Mammary epithelial cell (primary cell): ENCODE results near the gene MRPS34.

Experiments used
- EZH2 ChIP-seq: IDR thresholded peaks from 2 replicates; pipeline ENCODE4 v1.6.1; 2012; ENCODE audit warnings: low read length, inconsistent platforms, borderline replicate concordance
- TF ChIP-seq, protein P1 (sequence below), 2 donors: IDR thresholded peaks in 1 of 2; conservative IDR thresholded peaks in 1 of 2; 2 replicates each; pipeline ENCODE4 v1.5.1; 2011 to 2012; ENCODE audit warnings: inconsistent platforms in 2 of 2, low read length in 2 of 2, mild to moderate bottlenecking in 2 of 2, control low read depth in 1 of 2, low read depth in 1 of 2; ENCODE audit not compliant: insufficient read depth in 1 of 2; ENCODE audit errors: extremely low read depth in 1 of 2

GRCh38 chr16:1723450-1724147 is 49.3 kb downstream of the MRPS34 start:
- TF ChIP-seq, protein P1, sequence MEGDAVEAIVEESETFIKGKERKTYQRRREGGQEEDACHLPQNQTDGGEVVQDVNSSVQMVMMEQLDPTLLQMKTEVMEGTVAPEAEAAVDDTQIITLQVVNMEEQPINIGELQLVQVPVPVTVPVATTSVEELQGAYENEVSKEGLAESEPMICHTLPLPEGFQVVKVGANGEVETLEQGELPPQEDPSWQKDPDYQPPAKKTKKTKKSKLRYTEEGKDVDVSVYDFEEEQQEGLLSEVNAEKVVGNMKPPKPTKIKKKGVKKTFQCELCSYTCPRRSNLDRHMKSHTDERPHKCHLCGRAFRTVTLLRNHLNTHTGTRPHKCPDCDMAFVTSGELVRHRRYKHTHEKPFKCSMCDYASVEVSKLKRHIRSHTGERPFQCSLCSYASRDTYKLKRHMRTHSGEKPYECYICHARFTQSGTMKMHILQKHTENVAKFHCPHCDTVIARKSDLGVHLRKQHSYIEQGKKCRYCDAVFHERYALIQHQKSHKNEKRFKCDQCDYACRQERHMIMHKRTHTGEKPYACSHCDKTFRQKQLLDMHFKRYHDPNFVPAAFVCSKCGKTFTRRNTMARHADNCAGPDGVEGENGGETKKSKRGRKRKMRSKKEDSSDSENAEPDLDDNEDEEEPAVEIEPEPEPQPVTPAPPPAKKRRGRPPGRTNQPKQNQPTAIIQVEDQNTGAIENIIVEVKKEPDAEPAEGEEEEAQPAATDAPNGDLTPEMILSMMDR (conservative IDR thresholded peaks at IDR 0.05 in 1 of 2, IDR thresholded peaks at IDR 0.05 in 1 of 2; ENCODE audit: extremely low read depth in 1 of 2, insufficient read depth in 1 of 2, low read depth in 1 of 2, low read length in 2 of 2), result peak; percentile 79 to 80
- no peak for TF ChIP-seq EZH2
